Hematopoietic multipotent progenitor cell treated with erythropoietin and hydrocortisone succinate and interleukin-3 and kit ligand, for 8 days (in vitro differentiated cells): ENCODE data around the gene MCRS1.
"Not testable (repeated sequence)": the region's sequence is repeated elsewhere in the genome, so short reads cannot be mapped to it uniquely, and the experiment has no call there.

Source experiments
- DNase-seq: peaks from one replicate; pipeline ENCODE4 v3.0.0-alpha.2; 2015

MCRS1 gene

GRCh38 chr12:49512546-49512945, 55.4 kb downstream of the MCRS1 start:
- no peak for DNase-seq

DNA sequence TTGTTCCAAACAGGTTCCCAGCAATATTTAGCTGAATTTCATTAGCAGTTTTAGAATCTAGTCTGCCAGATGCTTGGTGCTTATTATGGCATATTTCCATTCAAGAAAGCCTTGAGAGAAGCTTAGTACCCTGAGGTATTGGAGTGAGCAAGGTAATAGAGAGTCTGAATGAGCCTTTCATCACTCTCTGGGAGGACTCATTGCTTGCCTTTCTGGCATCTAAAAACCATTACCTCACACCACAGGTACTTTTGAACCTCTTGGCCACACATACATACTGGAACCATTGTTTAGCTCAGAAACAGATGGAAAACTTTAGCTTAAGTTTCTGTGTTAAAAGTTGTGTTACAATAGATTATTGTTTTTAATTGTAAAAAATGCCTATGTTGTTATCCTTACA, 56.5 kb downstream of the MCRS1 start:
- no peak for DNase-seq

- DNase-seq = not testable (repeated sequence)
These were observed 58.3 kb downstream of the MCRS1 start for GRCh38 chr12:49509681-49510080.
